HG03469 (cell line): Measurements from ENCODE around the gene PSG6.
"Not testable (repeated sequence)": the region's sequence is repeated elsewhere in the genome, so short reads cannot be mapped to it uniquely, and the experiment has no call there.

Experiments
- ATAC-seq: cut with Tn5 transposase; IDR thresholded peaks from one replicate; pipeline ENCODE4 v1.9.1; 2021; ENCODE audit warnings: mild to moderate bottlenecking, moderate library complexity, moderate number of reproducible peaks; ENCODE audit not compliant: unreplicated experiment

Gene PSG6

GRCh38 chr19:42912941-42913340 lies 4.8 kb downstream of the PSG6 start:
- ATAC-seq: not testable (repeated sequence)

- not testable (repeated sequence) for ATAC-seq
These were observed 6.0 kb downstream of the PSG6 start for GRCh38 chr19:42911731-42912130.

- ATAC-seq: not testable (repeated sequence)
These were observed 11.5 kb downstream of the PSG6 start for GRCh38 chr19:42906162-42906561.

- ATAC-seq: not testable (repeated sequence)
These were observed 17.1 kb downstream of the PSG6 start for GRCh38 chr19:42900561-42900960.

- not testable (repeated sequence) for ATAC-seq
These were observed 18.0 kb downstream of the PSG6 start for GRCh38 chr19:42899674-42900073.

- not testable (repeated sequence) for ATAC-seq
These were observed 18.6 kb downstream of the PSG6 start for GRCh38 chr19:42899110-42899509.

- not testable (repeated sequence) for ATAC-seq
These were observed 19.0 kb downstream of the PSG6 start for GRCh38 chr19:42898656-42899055.

GRCh38 chr19:42897729-42898128 lies 20.0 kb downstream of the PSG6 start:
- not testable (repeated sequence) for ATAC-seq

- not testable (repeated sequence) for ATAC-seq
These were observed 27.2 kb downstream of the PSG6 start for GRCh38 chr19:42890446-42890845.

GRCh38 chr19:42887876-42888445 lies 29.7 kb downstream of the PSG6 start:
- not testable (repeated sequence) for ATAC-seq

GRCh38 chr19:42882730-42883129 lies 35.0 kb downstream of the PSG6 start:
- not testable (repeated sequence) for ATAC-seq

GRCh38 chr19:42882010-42882409 lies 35.7 kb downstream of the PSG6 start:
- not testable (repeated sequence) for ATAC-seq

- not testable (repeated sequence) for ATAC-seq
These were observed 36.4 kb downstream of the PSG6 start for GRCh38 chr19:42881279-42881678.

- ATAC-seq: not testable (repeated sequence)
These were observed 37.1 kb downstream of the PSG6 start for GRCh38 chr19:42880621-42881020.

GRCh38 chr19:42879613-42880012 lies 38.1 kb downstream of the PSG6 start, which contains the start of gene PSG1:
TSS of gene PSG1 (minus strand) at chr19:42879713. CDS start at chr19:42879581, 132 bp downstream.
- ATAC-seq: no peak

GRCh38 chr19:42876596-42876995 lies 41.1 kb downstream of the PSG6 start:
- ATAC-seq: not testable (repeated sequence)

GRCh38 chr19:42875881-42876280 lies 41.8 kb downstream of the PSG6 start:
- ATAC-seq: not testable (repeated sequence)

GRCh38 chr19:42874901-42875813 lies 42.5 kb downstream of the PSG6 start:
- not testable (repeated sequence) for ATAC-seq

GRCh38 chr19:42874136-42874535 lies 43.6 kb downstream of the PSG6 start:
- ATAC-seq: not testable (repeated sequence)

- no peak for ATAC-seq
These were observed 45.1 kb downstream of the PSG6 start for GRCh38 chr19:42872608-42873007.

- ATAC-seq: no peak
These were observed 60.2 kb downstream of the PSG6 start for GRCh38 chr19:42857544-42857867.
